K562 (cell line): Measurements from ENCODE around the gene ADGRA3. TPM values are rescaled to one million over a fixed set of nuclear protein-coding genes. Genes with fewer than 3 reads are reported as not detected.

Experiments used
- ATAC-seq: fragments of 200-7000 bp; cut with Tn5 transposase; 3 replicates; pipeline ENCODE4 v1.9.1; 2020; ENCODE audit warnings: moderate library complexity
- BruUV-seq: library from RNA; stranded (reverse); fragments of 400-500 nt; replicated peaks from 2 replicates; lab custom pipeline; 2021; lab: Mats Ljungman, UMichigan
- CTCF ChIA-PET: fragments of 300-600 bp; formaldehyde crosslinking; extraction: SDS; loops from one replicate; lab custom pipeline; 2021; ENCODE audit warnings: low intra/inter-chr PET ratio; lab: Yijun Ruan, JAX
- POLR2A ChIA-PET: fragments of 300-600, 350-650 bp; sonication (Branson Sonifier 250); formaldehyde crosslinking; extraction: SDS; loops from one replicate; lab custom pipeline; 2021; ENCODE audit warnings: antibody characterized with exemption, inconsistent platforms; lab: Yijun Ruan, JAX
- DNase-seq, 4 experiments: peaks; one replicate each; pipeline versions ENCODE4 v3.0.0 to v3.0.0-alpha.2; 2011 to 2018; ENCODE audit warnings: low spot score in 3 of 4, mixed read lengths in 3 of 4; ENCODE audit errors: extremely low read depth in 1 of 4
- FAIRE-seq: peaks from 2 replicates; lab custom pipeline; 2011; peaks lifted over from hg19 to GRCh38; lab: Jason Lieb, UNC
- H2AFZ ChIP-seq: 2 replicates; pipeline ENCODE4 v1.6.0; 2011; ENCODE audit warnings: low read depth, low read length, control low read depth, inconsistent platforms
- H3K27ac ChIP-seq: fragments of 200-600 bp; 3 replicates; pipeline ENCODE4 v1.8.0; 2011; ENCODE audit warnings: low read depth, mild to moderate bottlenecking, control low read depth, inconsistent platforms, low read length, moderate library complexity, mixed read lengths; ENCODE audit errors: extremely low read depth
- H3K27me3 ChIP-seq, 2 experiments: fragments of 300-600 bp in 1 of 2; 2 replicates in 1 of 2; 3 replicates in 1 of 2; pipeline versions ENCODE4 v1.6.0 to v1.8.0; 2011; ENCODE audit warnings: inconsistent platforms in 2 of 2, low read length in 2 of 2, mild to moderate bottlenecking in 1 of 2, mixed read lengths in 1 of 2, moderate library complexity in 1 of 2; ENCODE audit not compliant: control insufficient read depth in 2 of 2, insufficient read depth in 2 of 2
- H3K36me3 ChIP-seq: fragments of 300-600 bp; 3 replicates; pipeline ENCODE4 v1.8.0; 2011; ENCODE audit warnings: mild to moderate bottlenecking, low read length, inconsistent platforms; ENCODE audit not compliant: control insufficient read depth, insufficient read depth
- H3K4me1 ChIP-seq, 2 experiments: fragments of 200-600 bp in 1 of 2; replicated peaks in 1 of 2; 2 replicates in 1 of 2; 3 replicates in 1 of 2; pipeline versions ENCODE4 v1.5.1 to v1.8.0; 2011; ENCODE audit warnings: inconsistent platforms in 2 of 2, low read length in 2 of 2, mild to moderate bottlenecking in 1 of 2, mixed read lengths in 1 of 2, moderate library complexity in 1 of 2; ENCODE audit not compliant: control insufficient read depth in 2 of 2, insufficient read depth in 2 of 2
- H3K4me2 ChIP-seq: 2 replicates; pipeline ENCODE4 v1.6.1; 2011; ENCODE audit warnings: low read length, control low read depth, inconsistent platforms, mixed read lengths; ENCODE audit not compliant: insufficient read depth
- H3K4me3 ChIP-seq: fragments of 200-600 bp; sonication (generic), shearing (Covaris generic); 2 replicates; pipeline ENCODE4 v1.5.1; 2016; ENCODE audit warnings: control low read depth, inconsistent platforms
- H3K79me2 ChIP-seq: fragments of 200-600 bp; 3 replicates; pipeline ENCODE4 v1.8.0; 2011; ENCODE audit warnings: low read length, inconsistent platforms; ENCODE audit not compliant: control insufficient read depth, insufficient read depth
- H3K9ac ChIP-seq, 2 experiments: 2 replicates each; pipeline versions ENCODE4 v1.6.0 to v1.6.1; 2011; ENCODE audit warnings: low read depth in 2 of 2, low read length in 2 of 2, control low read depth in 1 of 2, inconsistent platforms in 1 of 2, mild to moderate bottlenecking in 1 of 2, mixed read lengths in 1 of 2; ENCODE audit not compliant: insufficient read depth in 1 of 2
- H3K9me1 ChIP-seq: one replicate; pipeline ENCODE4 v1.6.0; 2011; ENCODE audit warnings: inconsistent platforms, mild to moderate bottlenecking, low read length, moderate library complexity; ENCODE audit not compliant: control insufficient read depth, insufficient read depth
- H3K9me3 ChIP-seq: replicated peaks from 2 replicates; pipeline ENCODE4 v1.5.1; 2011; ENCODE audit warnings: low read depth, low read length, inconsistent platforms; ENCODE audit not compliant: control insufficient read depth, insufficient read depth
- H4K20me1 ChIP-seq: replicated peaks from 2 replicates; pipeline ENCODE4 v1.6.1; 2011; ENCODE audit warnings: low read length, inconsistent platforms, mixed read lengths; ENCODE audit not compliant: control insufficient read depth, insufficient read depth
- ARHGAP35 ChIP-seq: fragments of 450-650 bp; IDR thresholded peaks from 2 replicates; pipeline ENCODE4 v1.6.1; 2018; ENCODE audit not compliant: partially characterized antibody
- BRD9 ChIP-seq: fragments of 450-650 bp; IDR thresholded peaks from 2 replicates; pipeline ENCODE4 v1.6.1; 2018; ENCODE audit warnings: low read depth; ENCODE audit not compliant: partially characterized antibody
- EHMT2 ChIP-seq: fragments of 450-650 bp; IDR thresholded peaks from 2 replicates; pipeline ENCODE4 v1.6.1; 2018; ENCODE audit warnings: antibody characterized with exemption
- HNRNPL ChIP-seq: fragments of 200-400 bp; formaldehyde crosslinking; IDR thresholded peaks from 2 replicates; pipeline ENCODE4 v1.6.1; 2017; ENCODE audit warnings: low read depth, mild to moderate bottlenecking, low read length
- RAD51 ChIP-seq: fragments of 450-650 bp; IDR thresholded peaks from 2 replicates; pipeline ENCODE4 v1.7.1; 2016; ENCODE audit warnings: low read depth, mild to moderate bottlenecking, borderline replicate concordance
- RFX1 ChIP-seq: fragments of 450-650 bp; IDR thresholded peaks from 2 replicates; pipeline ENCODE4 v1.6.1; 2016; ENCODE audit warnings: mild to moderate bottlenecking, moderate library complexity
- TAF9B ChIP-seq: fragments of 450-650 bp; IDR thresholded peaks from 2 replicates; pipeline ENCODE4 v1.6.1; 2018; ENCODE audit warnings: mild to moderate bottlenecking; ENCODE audit not compliant: partially characterized antibody
- ZNF282 ChIP-seq: sonication (generic); formaldehyde crosslinking; IDR thresholded peaks from 2 replicates; pipeline ENCODE4 v1.8.1; 2023; ENCODE audit warnings: missing genetic modification reagents
- ZNF79 ChIP-seq: fragments of 250-450 bp; sonication (Bioruptor Pico); IDR thresholded peaks from 2 replicates; pipeline ENCODE4 v1.4.0; 2020; ENCODE audit warnings: low read depth, mild to moderate bottlenecking, moderate library complexity
- WGBS: fragments of 100-300 bp; shearing (Covaris generic); methylation state at CpG from one replicate; pipeline ENCODE4 v1.1.6; 2016; ENCODE audit warnings: low coverage, mixed read lengths; ENCODE audit not compliant: insufficient coverage; ENCODE audit errors: missing lambda C conversion rate; 5-methylcytosine and 5-hydroxymethylcytosine counted together
- in situ Hi-C: fragments of 300-500 bp; cut with MboI; formaldehyde crosslinking; loops from 4 replicates; pipeline ENCODE4 v1.15.0; 2018; ENCODE audit warnings: inconsistent platforms, mixed read lengths
- intact Hi-C: fragments of 100-400 bp; cut with micrococcal nuclease; formaldehyde crosslinking; loops from 2 replicates; pipeline ENCODE4 v1.14.2; 2022
- polyA plus RNA-seq, 8 experiments: library from polyadenylated mRNA; depleted of rRNA in 4 of 8; stranded (reverse) in 5 of 8; unstranded in 3 of 8; fragments of >200 nt; fragmentation: Nextera tagmentation in 2 of 8; fragmentation: Illumina TruSeq in 1 of 8; extraction: Ambion mirVana in 2 of 8; extraction: Trizol in 1 of 8; gene quantifications; 2 replicates each; pipeline versions ENCODE4 v1.2.1 to v1.2.3, GENCODE V29; 2011 to 2014; ENCODE audit warnings: inconsistent platforms in 1 of 8, missing spikeins in 1 of 8
- total RNA-seq, 7 experiments: library from RNA; depleted of rRNA in 6 of 7; stranded (reverse); fragments of >200 nt in 6 of 7; fragmentation: Illumina TruSeq in 2 of 7; extraction: Trizol in 2 of 7; gene quantifications; 2 replicates each; pipeline versions ENCODE4 v1.2.1 to v1.2.3, GENCODE V29; 2011 to 2021; ENCODE audit warnings: low replicate concordance in 1 of 7
- TF ChIP-seq, protein P1 (sequence below): fragments of 450-650 bp; IDR thresholded peaks from 2 replicates; pipeline ENCODE4 v1.7.1; 2018; ENCODE audit warnings: mild to moderate bottlenecking, low read depth; ENCODE audit not compliant: partially characterized antibody
- TF ChIP-seq, protein P2 (sequence below): fragments of 450-650 bp; IDR thresholded peaks from 2 replicates; pipeline ENCODE4 v1.6.1; 2016

Gene ADGRA3
- total and polyA plus RNA-seq, 9 of the 15 experiments (the other 6 are each of a cell fraction or from before 2014, with no cell fraction given), result 0.06 to 2.3 (median 0.27) TPM; not detected in 3

DNA sequence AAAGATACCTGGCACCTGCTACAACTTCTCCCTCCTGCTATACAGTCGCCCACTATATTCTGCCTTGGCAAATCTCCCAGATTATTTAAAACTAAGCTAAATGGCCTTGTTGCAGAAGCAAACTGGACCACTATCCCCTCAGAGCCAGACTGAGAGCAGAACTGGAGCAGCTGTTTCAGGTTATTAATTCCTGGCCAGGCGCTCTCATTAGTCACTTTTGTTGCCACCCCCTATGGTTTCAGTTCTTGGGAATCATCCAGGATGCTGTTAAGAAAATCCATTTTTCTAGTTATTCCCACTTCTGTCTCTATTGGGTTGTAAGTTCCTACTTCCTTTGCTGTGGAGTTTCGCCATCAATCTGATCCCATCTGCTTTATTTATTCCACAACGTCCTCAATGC, 30.1 kb downstream of the ADGRA3 start:
- in situ Hi-C loops (no loop called here), intact Hi-C loops (no loop called here)
- BruUV-seq, result no TSS peak
- Histone ChIP-seq H4K20me1 (no peaks in the 10 kb centered on the region), H3K36me3 (no peaks in the 10 kb centered on the region), H3K4me1 (no peaks in the 10 kb centered on the region; a peak in 1 of 5 replicates), H3K4me2 (no peak overlapping the region), H3K27me3 (no peaks in the 10 kb centered on the region), H3K9me1 (no peaks in the 10 kb centered on the region), H3K9me3 (no peaks in the 10 kb centered on the region), H3K79me2 (no peaks in the 10 kb centered on the region), H3K27ac (no peak overlapping the region), H3K4me3 (no peak overlapping the region), H2AFZ (no peak overlapping the region), H3K9ac (no peak overlapping the region)
- ChIA-PET CTCF (no interaction called here), POLR2A (interaction anchor here (0.7 kb wide), 1 partner anchor 200 kb away, joined by 4 read pairs; no protein-coding TSS in a partner anchor)
- FAIRE-seq (no peak), ATAC-seq (no peak), DNase-seq (no peak)
- WGBS, result 0% methylated on average over 4 of the region's 4 CpGs
- no peak for TF ChIP-seq ARHGAP35
- TF ChIP-seq ZNF282 (CRISPR knock-in tag), result no peak
- TF ChIP-seq RFX1, result no peak
- no peak for TF ChIP-seq HNRNPL
- no peak for TF ChIP-seq TAF9B
- TF ChIP-seq RAD51, result no peak
- TF ChIP-seq, protein P1, sequence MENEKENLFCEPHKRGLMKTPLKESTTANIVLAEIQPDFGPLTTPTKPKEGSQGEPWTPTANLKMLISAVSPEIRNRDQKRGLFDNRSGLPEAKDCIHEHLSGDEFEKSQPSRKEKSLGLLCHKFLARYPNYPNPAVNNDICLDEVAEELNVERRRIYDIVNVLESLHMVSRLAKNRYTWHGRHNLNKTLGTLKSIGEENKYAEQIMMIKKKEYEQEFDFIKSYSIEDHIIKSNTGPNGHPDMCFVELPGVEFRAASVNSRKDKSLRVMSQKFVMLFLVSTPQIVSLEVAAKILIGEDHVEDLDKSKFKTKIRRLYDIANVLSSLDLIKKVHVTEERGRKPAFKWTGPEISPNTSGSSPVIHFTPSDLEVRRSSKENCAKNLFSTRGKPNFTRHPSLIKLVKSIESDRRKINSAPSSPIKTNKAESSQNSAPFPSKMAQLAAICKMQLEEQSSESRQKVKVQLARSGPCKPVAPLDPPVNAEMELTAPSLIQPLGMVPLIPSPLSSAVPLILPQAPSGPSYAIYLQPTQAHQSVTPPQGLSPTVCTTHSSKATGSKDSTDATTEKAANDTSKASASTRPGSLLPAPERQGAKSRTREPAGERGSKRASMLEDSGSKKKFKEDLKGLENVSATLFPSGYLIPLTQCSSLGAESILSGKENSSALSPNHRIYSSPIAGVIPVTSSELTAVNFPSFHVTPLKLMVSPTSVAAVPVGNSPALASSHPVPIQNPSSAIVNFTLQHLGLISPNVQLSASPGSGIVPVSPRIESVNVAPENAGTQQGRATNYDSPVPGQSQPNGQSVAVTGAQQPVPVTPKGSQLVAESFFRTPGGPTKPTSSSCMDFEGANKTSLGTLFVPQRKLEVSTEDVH, result no peak
- no peak for TF ChIP-seq ZNF79 (CRISPR knock-in tag)
- TF ChIP-seq, protein P2, sequence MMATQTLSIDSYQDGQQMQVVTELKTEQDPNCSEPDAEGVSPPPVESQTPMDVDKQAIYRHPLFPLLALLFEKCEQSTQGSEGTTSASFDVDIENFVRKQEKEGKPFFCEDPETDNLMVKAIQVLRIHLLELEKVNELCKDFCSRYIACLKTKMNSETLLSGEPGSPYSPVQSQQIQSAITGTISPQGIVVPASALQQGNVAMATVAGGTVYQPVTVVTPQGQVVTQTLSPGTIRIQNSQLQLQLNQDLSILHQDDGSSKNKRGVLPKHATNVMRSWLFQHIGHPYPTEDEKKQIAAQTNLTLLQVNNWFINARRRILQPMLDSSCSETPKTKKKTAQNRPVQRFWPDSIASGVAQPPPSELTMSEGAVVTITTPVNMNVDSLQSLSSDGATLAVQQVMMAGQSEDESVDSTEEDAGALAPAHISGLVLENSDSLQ, result no peak
- no peak for TF ChIP-seq BRD9
- no peak for TF ChIP-seq EHMT2
